PC-9 (cell line): ENCODE measurements around the gene THUMPD3.

Experiments used
- CTCF ChIP-seq: fragments of 200-600 bp; sonication (generic); conservative IDR thresholded peaks from 2 replicates; pipeline ENCODE4 v1.6.1; 2017; ENCODE audit warnings: mixed run types, antibody characterized with exemption, mild to moderate bottlenecking, moderate library complexity
- EZH2 ChIP-seq: fragments of 200-600 bp; sonication (generic); IDR thresholded peaks from 2 replicates; pipeline ENCODE4 v1.8.0; 2017; ENCODE audit warnings: antibody characterized with exemption, low read depth

DNA sequence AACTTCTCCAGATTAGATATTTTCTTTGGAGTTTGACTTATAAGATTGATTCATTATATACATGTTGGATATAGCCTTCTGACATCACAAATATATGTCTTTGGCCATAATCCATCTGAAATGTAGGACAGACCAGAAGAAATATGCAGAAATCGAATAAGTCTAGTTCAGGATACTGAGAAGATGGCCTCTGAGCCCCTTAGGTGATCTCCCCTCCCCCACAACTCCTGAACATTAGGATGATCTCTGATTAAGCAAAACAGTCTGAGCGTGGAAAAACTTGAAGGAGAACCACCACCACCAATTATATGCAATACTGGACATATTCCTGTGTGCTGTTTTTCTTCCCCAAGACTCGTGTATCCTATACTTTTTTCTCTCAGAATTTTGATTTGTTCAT, 37.8 kb downstream of the THUMPD3 start:
- TF ChIP-seq CTCF (no peak), EZH2 (no peak)
